ENCODE results near the gene FOXC1. TPM values are rescaled to one million over a fixed set of nuclear protein-coding genes. Genes with fewer than 3 reads are reported as not detected.

FOXC1 gene
- total and polyA plus RNA-seq, 2 donors from 2014 or later, result 18.0 to 58.5 TPM

DNA sequence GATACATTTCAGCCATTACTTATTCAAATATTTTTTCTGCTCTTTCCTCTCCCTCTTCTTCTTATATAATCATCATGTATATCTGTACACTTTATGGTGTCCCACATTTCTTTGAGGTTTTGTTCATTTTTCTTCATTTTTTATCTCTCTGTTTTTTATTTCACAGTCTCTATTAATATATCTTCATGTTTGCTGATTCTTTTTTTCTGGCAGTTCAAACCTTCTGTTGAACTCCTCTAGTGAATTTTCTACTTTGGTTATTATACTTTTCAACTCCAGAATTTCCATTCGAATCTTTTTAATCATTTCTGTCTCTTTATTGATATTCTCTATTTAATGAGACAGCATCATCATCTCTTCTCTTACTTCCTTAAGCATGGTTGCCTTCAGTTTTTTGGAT, 38.9 kb upstream of the FOXC1 start:
- H3K27ac ChIP-seq (ENCODE audit: low read depth in 2 of 2, low read length in 2 of 2), result no peak overlapping the region
- DNase-seq, result no peak
- no peak overlapping the region for H3K4me3 ChIP-seq (ENCODE audit: low read length in 3 of 3)
- H3K36me3 ChIP-seq (ENCODE audit: control insufficient read depth in 2 of 3, insufficient read depth in 3 of 3, low read length in 3 of 3), result no peaks in the 10 kb centered on the region
- no peaks in the 10 kb centered on the region for H3K4me1 ChIP-seq (ENCODE audit: control insufficient read depth in 2 of 3, insufficient read depth in 2 of 3, low read depth in 1 of 3, low read length in 3 of 3)
- TF ChIP-seq, protein P1, sequence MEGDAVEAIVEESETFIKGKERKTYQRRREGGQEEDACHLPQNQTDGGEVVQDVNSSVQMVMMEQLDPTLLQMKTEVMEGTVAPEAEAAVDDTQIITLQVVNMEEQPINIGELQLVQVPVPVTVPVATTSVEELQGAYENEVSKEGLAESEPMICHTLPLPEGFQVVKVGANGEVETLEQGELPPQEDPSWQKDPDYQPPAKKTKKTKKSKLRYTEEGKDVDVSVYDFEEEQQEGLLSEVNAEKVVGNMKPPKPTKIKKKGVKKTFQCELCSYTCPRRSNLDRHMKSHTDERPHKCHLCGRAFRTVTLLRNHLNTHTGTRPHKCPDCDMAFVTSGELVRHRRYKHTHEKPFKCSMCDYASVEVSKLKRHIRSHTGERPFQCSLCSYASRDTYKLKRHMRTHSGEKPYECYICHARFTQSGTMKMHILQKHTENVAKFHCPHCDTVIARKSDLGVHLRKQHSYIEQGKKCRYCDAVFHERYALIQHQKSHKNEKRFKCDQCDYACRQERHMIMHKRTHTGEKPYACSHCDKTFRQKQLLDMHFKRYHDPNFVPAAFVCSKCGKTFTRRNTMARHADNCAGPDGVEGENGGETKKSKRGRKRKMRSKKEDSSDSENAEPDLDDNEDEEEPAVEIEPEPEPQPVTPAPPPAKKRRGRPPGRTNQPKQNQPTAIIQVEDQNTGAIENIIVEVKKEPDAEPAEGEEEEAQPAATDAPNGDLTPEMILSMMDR (IDR thresholded peaks at IDR 0.05; ENCODE audit: borderline replicate concordance, extremely low read depth, insufficient read depth), result no peak
- intact Hi-C loops (cut with DNase I), result no loop called here
- FAIRE-seq, result no peak
- no peak overlapping the region for H3K9ac ChIP-seq (ENCODE audit: low read length in 3 of 3)
- no peaks in the 10 kb centered on the region for H3K9me3 ChIP-seq (ENCODE audit: control insufficient read depth in 2 of 3, insufficient read depth in 1 of 3, low read length in 3 of 3)
- H3K27me3 ChIP-seq (ENCODE audit: control insufficient read depth, insufficient read depth, low read length), result no peaks in the 10 kb centered on the region

DNA sequence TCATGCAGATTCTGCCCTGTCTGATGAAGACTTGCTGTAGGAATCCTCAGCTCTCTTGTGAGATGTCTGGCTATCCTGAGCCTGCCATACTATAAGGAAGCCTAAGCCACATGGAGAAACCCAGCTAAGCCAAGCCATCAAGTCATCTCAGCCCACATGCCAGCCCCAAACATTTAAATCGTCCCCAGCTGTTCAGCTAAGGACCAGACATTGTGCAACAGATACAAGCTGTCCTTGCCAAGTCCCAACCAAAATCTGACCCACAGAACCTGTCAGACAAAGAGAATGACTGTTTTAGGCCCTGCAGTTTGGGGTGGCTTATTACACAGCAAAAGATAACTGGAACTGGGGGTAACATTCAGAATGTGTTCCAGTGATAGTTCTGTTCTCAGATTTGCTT, 36.8 kb upstream of the FOXC1 start:
- TF ChIP-seq, protein P1 (IDR thresholded peaks at IDR 0.05; ENCODE audit: borderline replicate concordance, extremely low read depth, insufficient read depth), result no peak
- intact Hi-C loops (cut with DNase I), result no loop called here
- no peak for FAIRE-seq

DNA sequence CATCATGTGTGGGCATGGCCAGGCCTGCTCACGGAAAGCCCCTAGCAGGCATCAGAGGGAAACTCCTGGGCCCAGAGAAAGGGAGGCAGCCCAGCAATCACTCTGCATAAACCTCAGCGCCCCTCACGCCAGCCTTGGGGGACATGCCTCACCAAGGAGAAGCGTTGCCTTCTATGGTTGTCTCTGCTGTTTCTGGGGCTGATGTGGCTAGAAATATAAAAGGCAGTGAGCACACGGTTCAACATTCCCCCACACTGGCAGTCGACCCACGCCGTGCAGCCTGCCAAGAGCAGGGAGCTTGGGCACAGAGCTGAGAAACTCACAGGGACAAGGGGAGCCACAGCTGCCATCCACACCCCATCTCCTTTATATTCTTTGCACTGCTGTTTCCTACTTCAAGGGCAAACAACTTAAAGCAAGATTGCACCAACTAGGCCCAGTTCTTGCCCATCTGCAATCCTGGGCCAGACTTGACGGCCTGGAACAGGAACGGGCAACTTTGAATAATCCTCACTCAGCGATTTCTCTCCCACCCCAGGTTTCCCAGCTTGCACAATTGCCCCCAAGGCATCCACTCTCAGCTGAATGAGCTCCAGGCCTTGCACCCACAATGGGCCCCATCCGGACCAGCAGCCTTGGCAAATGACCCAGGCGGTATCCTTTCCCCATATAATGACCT, 35.5 kb upstream of the FOXC1 start:
- no peaks in the 10 kb centered on the region for H3K4me1 ChIP-seq (ENCODE audit: control insufficient read depth in 2 of 3, insufficient read depth in 2 of 3, low read depth in 1 of 3, low read length in 3 of 3)
- no peak for FAIRE-seq
- intact Hi-C loops (cut with DNase I), result no loop called here
- no peak overlapping the region for H3K4me3 ChIP-seq (ENCODE audit: low read length in 3 of 3)
- H3K27me3 ChIP-seq (ENCODE audit: control insufficient read depth, insufficient read depth, low read length), result no peaks in the 10 kb centered on the region
- DNase-seq, result peak in 4 of 5 donors; percentile 48 to 55 (median 50)
- H3K9me3 ChIP-seq (ENCODE audit: control insufficient read depth in 2 of 3, insufficient read depth in 1 of 3, low read length in 3 of 3), result no peaks in the 10 kb centered on the region
- no peak overlapping the region for H3K27ac ChIP-seq (ENCODE audit: low read depth in 2 of 2, low read length in 2 of 2)
- TF ChIP-seq, protein P1 (IDR thresholded peaks at IDR 0.05; ENCODE audit: borderline replicate concordance, extremely low read depth, insufficient read depth), result no peak
- no peak overlapping the region for H3K9ac ChIP-seq (ENCODE audit: low read length in 3 of 3)
- H3K36me3 ChIP-seq (ENCODE audit: control insufficient read depth in 2 of 3, insufficient read depth in 3 of 3, low read length in 3 of 3), result no peaks in the 10 kb centered on the region

More for the DNA sequence above, 36.8 kb upstream of the FOXC1 start:
- no peak overlapping the region for H3K9ac ChIP-seq (ENCODE audit: low read length in 3 of 3)
- H3K4me1 ChIP-seq (ENCODE audit: control insufficient read depth in 2 of 3, insufficient read depth in 2 of 3, low read depth in 1 of 3, low read length in 3 of 3), result no peaks in the 10 kb centered on the region
- no peak overlapping the region for H3K4me3 ChIP-seq (ENCODE audit: low read length in 3 of 3)
- H3K36me3 ChIP-seq (ENCODE audit: control insufficient read depth in 2 of 3, insufficient read depth in 3 of 3, low read length in 3 of 3), result no peaks in the 10 kb centered on the region
- no peak for DNase-seq
- no peak overlapping the region for H3K27ac ChIP-seq (ENCODE audit: low read depth in 2 of 2, low read length in 2 of 2)
- no peaks in the 10 kb centered on the region for H3K9me3 ChIP-seq (ENCODE audit: control insufficient read depth in 2 of 3, insufficient read depth in 1 of 3, low read length in 3 of 3)
- no peaks in the 10 kb centered on the region for H3K27me3 ChIP-seq (ENCODE audit: control insufficient read depth, insufficient read depth, low read length)

DNA sequence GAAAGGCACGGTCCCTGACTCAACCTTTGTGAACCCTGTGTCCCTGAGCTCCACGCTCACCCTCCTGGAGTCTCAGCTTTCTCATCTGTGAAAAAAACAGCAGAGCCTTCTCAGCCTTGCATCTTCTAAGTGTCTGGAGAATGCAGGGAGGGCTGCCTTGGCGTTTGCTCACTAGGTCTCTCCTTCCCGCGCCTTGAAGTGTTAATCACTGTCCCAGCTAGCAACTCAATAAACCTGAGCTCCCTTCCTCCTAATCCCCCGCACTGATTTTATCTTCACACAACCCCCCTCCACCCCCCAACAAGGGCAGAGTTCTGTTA, 34.9 kb upstream of the FOXC1 start:
- Histone ChIP-seq H3K4me1 (ENCODE audit: control insufficient read depth in 2 of 3, insufficient read depth in 2 of 3, low read depth in 1 of 3, low read length in 3 of 3) (no peaks in the 10 kb centered on the region), H3K36me3 (ENCODE audit: control insufficient read depth in 2 of 3, insufficient read depth in 3 of 3, low read length in 3 of 3) (no peaks in the 10 kb centered on the region), H3K27ac (ENCODE audit: low read depth in 2 of 2, low read length in 2 of 2) (no peak overlapping the region), H3K9me3 (ENCODE audit: control insufficient read depth in 2 of 3, insufficient read depth in 1 of 3, low read length in 3 of 3) (no peaks in the 10 kb centered on the region), H3K9ac (ENCODE audit: low read length in 3 of 3) (no peak overlapping the region), H3K4me3 (ENCODE audit: low read length in 3 of 3) (no peak overlapping the region), H3K27me3 (ENCODE audit: control insufficient read depth, insufficient read depth, low read length) (no peaks in the 10 kb centered on the region)
- FAIRE-seq (no peak), DNase-seq (peak in 3 of 5 donors; percentile 19 to 48 (median 29))
- intact Hi-C loops (cut with DNase I), result no loop called here
- TF ChIP-seq, protein P1 (IDR thresholded peaks at IDR 0.05; ENCODE audit: borderline replicate concordance, extremely low read depth, insufficient read depth), result no peak
